ENCODE measurements around the gene MEX3A. TPM values are rescaled to one million over a fixed set of nuclear protein-coding genes. Genes with fewer than 3 reads are reported as not detected.
"Not testable (repeated sequence)": the region's sequence is repeated elsewhere in the genome, so short reads cannot be mapped to it uniquely, and the experiment has no call there.

MEX3A gene
- total RNA-seq (2012; rRNA removed): 0.51 and 3.5 TPM in 2 replicates

DNA sequence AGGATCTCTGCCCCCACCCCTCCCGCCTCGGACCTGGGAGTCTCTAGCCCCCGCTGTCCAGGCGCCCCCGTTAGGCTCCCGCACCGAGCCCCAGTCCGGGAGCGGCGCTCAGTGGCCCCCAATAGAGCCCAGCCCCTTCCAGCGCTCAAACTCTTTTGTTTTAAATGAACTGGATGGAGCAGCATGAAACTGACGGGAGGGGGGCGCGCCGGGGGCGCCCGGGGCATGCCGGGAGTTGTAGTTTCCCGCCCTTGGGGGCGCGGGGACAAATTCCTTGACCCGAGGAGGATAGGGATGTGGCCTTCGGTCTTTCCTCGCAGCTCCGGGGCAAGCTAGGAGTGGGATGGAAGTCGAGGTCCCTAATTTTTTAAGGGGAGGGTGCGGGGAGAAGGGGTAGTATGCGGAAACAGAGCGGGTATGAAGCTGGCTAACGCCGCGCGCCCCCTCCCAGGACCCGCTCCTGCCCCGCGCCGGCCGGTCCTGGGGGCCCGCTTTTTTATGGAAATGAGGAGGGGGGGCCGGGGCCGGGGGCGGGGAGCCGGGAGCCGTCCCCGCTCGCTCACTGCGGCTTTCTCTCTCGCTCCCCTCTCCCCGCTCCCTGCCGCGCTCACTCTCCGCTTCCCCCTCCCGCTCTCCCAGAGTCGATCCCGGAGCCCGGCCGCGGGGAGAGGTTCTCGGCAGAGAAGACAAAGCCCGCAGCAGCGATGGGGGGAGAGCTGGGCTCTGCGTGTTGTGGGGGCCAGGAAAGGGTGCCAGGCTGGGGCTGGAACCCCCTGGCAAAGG lies at the start of gene MEX3A:
Gene MEX3A, minus strand, starts transcription at position 157 of the 783 bp plus-strand sequence. CDS start 467 bp downstream, outside the sequence.
- Histone ChIP-seq H3K4me2 (ENCODE audit: low read length) (peak within 1 kb of the TSS; percentile 99), H3K36me3 (ENCODE audit: insufficient read depth, low read length) (no peaks in the 10 kb centered on the region), H3K4me1 (ENCODE audit: control insufficient read depth, insufficient read depth, low read length) (peaks cover 15% of the 10 kb centered on the region), H3K27me3 (ENCODE audit: control insufficient read depth, insufficient read depth, low read length) (no peaks in the 10 kb centered on the region), H3K9me3 (replicated peaks; ENCODE audit: low read length) (no peaks in the 10 kb centered on the region), H3K9ac (ENCODE audit: low read depth, low read length) (peak within 1 kb of the TSS; percentile 72), H3K4me3 (ENCODE audit: low read length) (peak within 1 kb of the TSS; percentile 86)

DNA sequence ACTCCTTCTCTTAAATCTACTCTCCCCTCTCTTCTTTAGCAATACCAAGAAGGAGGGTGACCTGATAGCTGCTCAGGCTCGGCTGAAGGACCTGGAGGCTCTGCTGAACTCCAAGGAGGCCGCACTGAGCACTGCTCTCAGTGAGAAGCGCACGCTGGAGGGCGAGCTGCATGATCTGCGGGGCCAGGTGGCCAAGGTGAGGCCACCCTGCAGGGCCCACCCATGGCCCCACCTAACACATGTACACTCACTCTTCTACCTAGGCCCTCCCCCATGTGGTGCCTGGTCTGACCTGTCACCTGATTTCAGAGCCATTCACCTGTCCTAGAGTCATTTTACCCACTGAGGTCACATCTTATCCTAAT lies 48.3 kb upstream of the MEX3A start:
- H3K9ac ChIP-seq (ENCODE audit: low read depth, low read length): peak overlapping the region; percentile 25
- no peaks in the 10 kb centered on the region for H3K27me3 ChIP-seq (ENCODE audit: control insufficient read depth, insufficient read depth, low read length)
- H3K4me3 ChIP-seq (ENCODE audit: low read length): no peak overlapping the region
- H3K9me3 ChIP-seq (replicated peaks; ENCODE audit: low read length): no peaks in the 10 kb centered on the region
- peak overlapping the region; percentile 15 for H3K4me2 ChIP-seq (ENCODE audit: low read length)
- H3K4me1 ChIP-seq (ENCODE audit: control insufficient read depth, insufficient read depth, low read length): peaks cover 50% of the 10 kb centered on the region
- peaks cover 54% of the 10 kb centered on the region for H3K36me3 ChIP-seq (ENCODE audit: insufficient read depth, low read length)

- peaks cover 56% of the 10 kb centered on the region for H3K4me1 ChIP-seq (ENCODE audit: control insufficient read depth, insufficient read depth, low read length)
- peak overlapping the region; percentile 87 for H3K9ac ChIP-seq (ENCODE audit: low read depth, low read length)
- no peaks in the 10 kb centered on the region for H3K9me3 ChIP-seq (replicated peaks; ENCODE audit: low read length)
- H3K27me3 ChIP-seq (ENCODE audit: control insufficient read depth, insufficient read depth, low read length): no peaks in the 10 kb centered on the region
- H3K36me3 ChIP-seq (ENCODE audit: insufficient read depth, low read length): peaks cover 48% of the 10 kb centered on the region
- peak overlapping the region; percentile 76 for H3K4me2 ChIP-seq (ENCODE audit: low read length)
- H3K4me3 ChIP-seq (ENCODE audit: low read length): peak overlapping the region; percentile 53
These were observed 47.7 kb upstream of the MEX3A start for GRCh38 chr1:156129687-156130577.

- Histone ChIP-seq H3K27me3 (ENCODE audit: control insufficient read depth, insufficient read depth, low read length) (no peaks in the 10 kb centered on the region), H3K4me1 (ENCODE audit: control insufficient read depth, insufficient read depth, low read length) (peaks cover 65% of the 10 kb centered on the region), H3K4me2 (ENCODE audit: low read length) (peak overlapping the region; percentile 76), H3K4me3 (ENCODE audit: low read length) (peak overlapping the region; percentile 53), H3K36me3 (ENCODE audit: insufficient read depth, low read length) (peaks cover 38% of the 10 kb centered on the region), H3K9ac (ENCODE audit: low read depth, low read length) (peak overlapping the region; percentile 87), H3K9me3 (replicated peaks; ENCODE audit: low read length) (no peaks in the 10 kb centered on the region)
These were observed 46.7 kb upstream of the MEX3A start for GRCh38 chr1:156128654-156129597.

DNA sequence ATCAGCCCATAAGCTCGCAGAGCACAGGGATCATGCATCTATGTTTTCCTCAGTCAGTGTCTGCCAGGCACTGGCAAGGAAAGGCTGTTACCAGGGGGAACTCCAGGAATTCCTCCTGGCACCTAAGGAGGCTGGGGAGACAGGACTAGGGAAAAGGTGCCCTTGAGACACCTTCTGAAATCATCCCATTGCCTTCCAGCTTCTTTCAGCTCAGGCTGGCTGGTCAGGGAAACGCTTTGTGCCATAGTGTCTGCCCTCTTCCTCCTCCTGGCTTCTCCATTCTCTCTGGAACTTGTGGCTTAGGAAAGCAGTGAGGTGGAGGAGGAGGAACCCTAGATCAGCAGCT lies 46.0 kb upstream of the MEX3A start:
- Histone ChIP-seq H3K9ac (ENCODE audit: low read depth, low read length) (peak overlapping the region; percentile 87), H3K9me3 (replicated peaks; ENCODE audit: low read length) (no peaks in the 10 kb centered on the region), H3K36me3 (ENCODE audit: insufficient read depth, low read length) (peaks cover 32% of the 10 kb centered on the region), H3K4me3 (ENCODE audit: low read length) (peak overlapping the region; percentile 53), H3K4me2 (ENCODE audit: low read length) (peak overlapping the region; percentile 76), H3K27me3 (ENCODE audit: control insufficient read depth, insufficient read depth, low read length) (no peaks in the 10 kb centered on the region), H3K4me1 (ENCODE audit: control insufficient read depth, insufficient read depth, low read length) (peaks cover 71% of the 10 kb centered on the region)

- Histone ChIP-seq H3K36me3 (ENCODE audit: insufficient read depth, low read length) (peaks cover 28% of the 10 kb centered on the region), H3K9ac (ENCODE audit: low read depth, low read length) (peak overlapping the region; percentile 87), H3K4me3 (ENCODE audit: low read length) (peak overlapping the region; percentile 54), H3K27me3 (ENCODE audit: control insufficient read depth, insufficient read depth, low read length) (no peaks in the 10 kb centered on the region), H3K9me3 (replicated peaks; ENCODE audit: low read length) (no peaks in the 10 kb centered on the region), H3K4me1 (ENCODE audit: control insufficient read depth, insufficient read depth, low read length) (peaks cover 85% of the 10 kb centered on the region), H3K4me2 (ENCODE audit: low read length) (peak overlapping the region; percentile 76)
These were observed 44.6 kb upstream of the MEX3A start for GRCh38 chr1:156126630-156127534.

- Histone ChIP-seq H3K9me3 (replicated peaks; ENCODE audit: low read length) (no peaks in the 10 kb centered on the region), H3K27me3 (ENCODE audit: control insufficient read depth, insufficient read depth, low read length) (no peaks in the 10 kb centered on the region), H3K36me3 (ENCODE audit: insufficient read depth, low read length) (peaks cover 26% of the 10 kb centered on the region), H3K4me1 (ENCODE audit: control insufficient read depth, insufficient read depth, low read length) (peaks cover 93% of the 10 kb centered on the region), H3K4me3 (ENCODE audit: low read length) (peak overlapping the region; percentile 59), H3K9ac (ENCODE audit: low read depth, low read length) (peak overlapping the region; percentile 87), H3K4me2 (ENCODE audit: low read length) (peak overlapping the region; percentile 76)
These were observed 43.9 kb upstream of the MEX3A start for GRCh38 chr1:156126043-156126629.

GRCh38 chr1:156125544-156125943 lies 43.3 kb upstream of the MEX3A start:
- not testable (repeated sequence) for H3K9me3 ChIP-seq (replicated peaks; ENCODE audit: low read length); H3K4me3 ChIP-seq (ENCODE audit: low read length); H3K27me3 ChIP-seq (ENCODE audit: control insufficient read depth, insufficient read depth, low read length)
- H3K4me1 ChIP-seq (ENCODE audit: control insufficient read depth, insufficient read depth, low read length): peaks cover 96% of the 10 kb centered on the region
- H3K4me2 ChIP-seq (ENCODE audit: low read length): peak overlapping the region; percentile 76
- H3K9ac ChIP-seq (ENCODE audit: low read depth, low read length): peak overlapping the region; percentile 87
- peaks cover 27% of the 10 kb centered on the region for H3K36me3 ChIP-seq (ENCODE audit: insufficient read depth, low read length)

DNA sequence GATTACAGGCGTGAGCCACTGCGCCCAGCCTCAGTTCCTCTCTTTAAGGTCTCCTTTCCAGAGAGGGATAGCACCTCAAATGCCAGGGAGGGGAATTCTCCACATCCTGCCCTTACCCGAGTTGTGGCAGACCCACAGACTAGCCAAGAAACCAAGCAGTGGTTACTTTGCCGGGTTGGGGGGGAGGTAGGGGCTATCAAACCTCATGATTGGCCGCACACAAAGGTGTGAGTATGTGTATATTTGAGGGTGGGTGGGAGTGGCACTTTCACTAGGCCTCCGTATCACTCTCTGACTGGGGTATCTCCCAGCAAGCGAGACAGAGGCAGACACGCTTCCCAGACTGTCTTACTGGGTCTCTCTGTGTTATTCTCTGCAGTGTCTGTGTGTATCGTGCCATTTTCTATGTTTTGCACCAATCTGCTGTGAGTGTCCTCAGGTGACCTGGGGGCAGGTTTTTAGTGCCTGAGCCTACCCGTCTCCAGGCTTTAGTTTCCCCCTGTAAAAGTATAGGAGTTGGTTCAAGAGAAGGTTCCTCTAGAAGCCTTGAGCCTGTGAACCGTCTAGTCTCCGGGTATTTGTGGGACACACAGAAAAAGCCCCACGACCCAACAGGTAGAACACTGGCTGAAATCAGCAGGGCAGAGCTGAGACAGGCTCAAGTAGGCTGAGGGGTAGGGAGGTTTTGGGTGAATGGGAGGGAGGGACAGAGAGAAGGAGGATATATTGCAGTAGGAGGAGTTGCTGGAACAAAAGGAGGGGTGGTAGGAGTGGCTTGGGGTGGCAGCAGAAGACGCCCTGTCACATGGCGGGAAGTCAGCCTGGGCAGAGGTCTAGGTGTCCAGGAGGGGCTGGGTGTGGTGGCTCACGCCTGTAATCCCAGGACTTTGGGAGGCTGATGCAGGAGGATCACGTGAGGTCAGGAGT lies 42.6 kb upstream of the MEX3A start:
- Histone ChIP-seq H3K36me3 (ENCODE audit: insufficient read depth, low read length) (peaks cover 32% of the 10 kb centered on the region), H3K9ac (ENCODE audit: low read depth, low read length) (peak overlapping the region; percentile 87), H3K4me2 (ENCODE audit: low read length) (peak overlapping the region; percentile 70), H3K27me3 (ENCODE audit: control insufficient read depth, insufficient read depth, low read length) (no peaks in the 10 kb centered on the region), H3K4me1 (ENCODE audit: control insufficient read depth, insufficient read depth, low read length) (peaks cover 97% of the 10 kb centered on the region), H3K4me3 (ENCODE audit: low read length) (peak overlapping the region; percentile 31), H3K9me3 (replicated peaks; ENCODE audit: low read length) (no peaks in the 10 kb centered on the region)
